K562 (cell line): ENCODE data around the gene CRAT. TPM values are rescaled to one million over a fixed set of nuclear protein-coding genes. Genes with fewer than 3 reads are reported as not detected.

Experiments
- ATAC-seq: fragments of 200-7000 bp; cut with Tn5 transposase; 3 replicates; pipeline ENCODE4 v1.9.1; 2020; ENCODE audit warnings: moderate library complexity
- BruUV-seq: library from RNA; stranded (reverse); fragments of 400-500 nt; replicated peaks from 2 replicates; lab custom pipeline; 2021; lab: Mats Ljungman, UMichigan
- CTCF ChIA-PET: fragments of 300-600 bp; formaldehyde crosslinking; extraction: SDS; loops from one replicate; lab custom pipeline; 2021; ENCODE audit warnings: low intra/inter-chr PET ratio; lab: Yijun Ruan, JAX
- POLR2A ChIA-PET: fragments of 300-600, 350-650 bp; sonication (Branson Sonifier 250); formaldehyde crosslinking; extraction: SDS; loops from one replicate; lab custom pipeline; 2021; ENCODE audit warnings: antibody characterized with exemption, inconsistent platforms; lab: Yijun Ruan, JAX
- DNase-seq, 4 experiments: peaks; one replicate each; pipeline versions ENCODE4 v3.0.0 to v3.0.0-alpha.2; 2011 to 2018; ENCODE audit warnings: low spot score in 3 of 4, mixed read lengths in 3 of 4; ENCODE audit errors: extremely low read depth in 1 of 4
- FAIRE-seq: peaks from 2 replicates; lab custom pipeline; 2011; peaks lifted over from hg19 to GRCh38; lab: Jason Lieb, UNC
- H2AFZ ChIP-seq: 2 replicates; pipeline ENCODE4 v1.6.0; 2011; ENCODE audit warnings: low read depth, low read length, control low read depth, inconsistent platforms
- H3K27ac ChIP-seq: fragments of 200-600 bp; 3 replicates; pipeline ENCODE4 v1.8.0; 2011; ENCODE audit warnings: low read depth, mild to moderate bottlenecking, control low read depth, inconsistent platforms, low read length, moderate library complexity, mixed read lengths; ENCODE audit errors: extremely low read depth
- H3K27me3 ChIP-seq, 2 experiments: fragments of 300-600 bp in 1 of 2; 2 replicates in 1 of 2; 3 replicates in 1 of 2; pipeline versions ENCODE4 v1.6.0 to v1.8.0; 2011; ENCODE audit warnings: inconsistent platforms in 2 of 2, low read length in 2 of 2, mild to moderate bottlenecking in 1 of 2, mixed read lengths in 1 of 2, moderate library complexity in 1 of 2; ENCODE audit not compliant: control insufficient read depth in 2 of 2, insufficient read depth in 2 of 2
- H3K36me3 ChIP-seq: fragments of 300-600 bp; 3 replicates; pipeline ENCODE4 v1.8.0; 2011; ENCODE audit warnings: mild to moderate bottlenecking, low read length, inconsistent platforms; ENCODE audit not compliant: control insufficient read depth, insufficient read depth
- H3K4me1 ChIP-seq, 2 experiments: fragments of 200-600 bp in 1 of 2; replicated peaks in 1 of 2; 2 replicates in 1 of 2; 3 replicates in 1 of 2; pipeline versions ENCODE4 v1.5.1 to v1.8.0; 2011; ENCODE audit warnings: inconsistent platforms in 2 of 2, low read length in 2 of 2, mild to moderate bottlenecking in 1 of 2, mixed read lengths in 1 of 2, moderate library complexity in 1 of 2; ENCODE audit not compliant: control insufficient read depth in 2 of 2, insufficient read depth in 2 of 2
- H3K4me2 ChIP-seq: 2 replicates; pipeline ENCODE4 v1.6.1; 2011; ENCODE audit warnings: low read length, control low read depth, inconsistent platforms, mixed read lengths; ENCODE audit not compliant: insufficient read depth
- H3K4me3 ChIP-seq: fragments of 200-600 bp; sonication (generic), shearing (Covaris generic); 2 replicates; pipeline ENCODE4 v1.5.1; 2016; ENCODE audit warnings: control low read depth, inconsistent platforms
- H3K79me2 ChIP-seq: fragments of 200-600 bp; 3 replicates; pipeline ENCODE4 v1.8.0; 2011; ENCODE audit warnings: low read length, inconsistent platforms; ENCODE audit not compliant: control insufficient read depth, insufficient read depth
- H3K9ac ChIP-seq, 2 experiments: 2 replicates each; pipeline versions ENCODE4 v1.6.0 to v1.6.1; 2011; ENCODE audit warnings: low read depth in 2 of 2, low read length in 2 of 2, control low read depth in 1 of 2, inconsistent platforms in 1 of 2, mild to moderate bottlenecking in 1 of 2, mixed read lengths in 1 of 2; ENCODE audit not compliant: insufficient read depth in 1 of 2
- H3K9me1 ChIP-seq: one replicate; pipeline ENCODE4 v1.6.0; 2011; ENCODE audit warnings: inconsistent platforms, mild to moderate bottlenecking, low read length, moderate library complexity; ENCODE audit not compliant: control insufficient read depth, insufficient read depth
- H3K9me3 ChIP-seq: replicated peaks from 2 replicates; pipeline ENCODE4 v1.5.1; 2011; ENCODE audit warnings: low read depth, low read length, inconsistent platforms; ENCODE audit not compliant: control insufficient read depth, insufficient read depth
- H4K20me1 ChIP-seq: replicated peaks from 2 replicates; pipeline ENCODE4 v1.6.1; 2011; ENCODE audit warnings: low read length, inconsistent platforms, mixed read lengths; ENCODE audit not compliant: control insufficient read depth, insufficient read depth
- CBX1 ChIP-seq: sonication (generic); IDR thresholded peaks from 2 replicates; pipeline ENCODE4 v1.6.1; 2016; ENCODE audit warnings: antibody characterized with exemption, low read depth, mild to moderate bottlenecking
- CBX5 ChIP-seq: IDR thresholded peaks from 2 replicates; pipeline ENCODE4 v1.6.1; 2014; ENCODE audit warnings: low read depth, borderline replicate concordance
- CHD2 ChIP-seq: IDR thresholded peaks from 2 replicates; pipeline ENCODE4 v1.6.1; 2011; ENCODE audit warnings: low read depth, low read length
- ETV1 ChIP-seq: fragments of 450-650 bp; conservative IDR thresholded peaks from 2 replicates; pipeline ENCODE4 v1.6.1; 2016; ENCODE audit warnings: missing genetic modification characterization, control low read depth, low read depth, missing compliant biosample characterization
- LEF1 ChIP-seq: fragments of 450-650 bp; IDR thresholded peaks from 2 replicates; pipeline ENCODE4 v1.6.1; 2016; ENCODE audit warnings: mild to moderate bottlenecking
- SRSF7 ChIP-seq: fragments of 200-400 bp; formaldehyde crosslinking; optimal IDR thresholded peaks from 2 replicates; pipeline ENCODE3; 2017; ENCODE audit warnings: mild to moderate bottlenecking, low read depth, low read length
- STAT5B ChIP-seq: fragments of 250-450 bp; sonication (Bioruptor Pico); IDR thresholded peaks from 2 replicates; pipeline ENCODE4 v1.8.0; 2021; ENCODE audit warnings: mild to moderate bottlenecking, inconsistent platforms
- TFAM ChIP-seq: fragments of 250-450 bp; sonication (Bioruptor Pico); conservative IDR thresholded peaks from 2 replicates; pipeline ENCODE4 v1.5.0; 2021; ENCODE audit warnings: mild to moderate bottlenecking, moderate library complexity
- ZNF436 ChIP-seq: fragments of 250-450, 450-650 bp; sonication (Bioruptor Pico); formaldehyde crosslinking; IDR thresholded peaks from 2 replicates; pipeline ENCODE4 v1.7.0; 2020; ENCODE audit warnings: mild to moderate bottlenecking
- WGBS: fragments of 100-300 bp; shearing (Covaris generic); methylation state at CpG from one replicate; pipeline ENCODE4 v1.1.6; 2016; ENCODE audit warnings: low coverage, mixed read lengths; ENCODE audit not compliant: insufficient coverage; ENCODE audit errors: missing lambda C conversion rate; 5-methylcytosine and 5-hydroxymethylcytosine counted together
- in situ Hi-C: fragments of 300-500 bp; cut with MboI; formaldehyde crosslinking; loops from 4 replicates; pipeline ENCODE4 v1.15.0; 2018; ENCODE audit warnings: inconsistent platforms, mixed read lengths
- intact Hi-C: fragments of 100-400 bp; cut with micrococcal nuclease; formaldehyde crosslinking; loops from 2 replicates; pipeline ENCODE4 v1.14.2; 2022
- polyA plus RNA-seq, 8 experiments: library from polyadenylated mRNA; depleted of rRNA in 4 of 8; stranded (reverse) in 5 of 8; unstranded in 3 of 8; fragments of >200 nt; fragmentation: Nextera tagmentation in 2 of 8; fragmentation: Illumina TruSeq in 1 of 8; extraction: Ambion mirVana in 2 of 8; extraction: Trizol in 1 of 8; gene quantifications; 2 replicates each; pipeline versions ENCODE4 v1.2.1 to v1.2.3, GENCODE V29; 2011 to 2014; ENCODE audit warnings: inconsistent platforms in 1 of 8, missing spikeins in 1 of 8
- total RNA-seq, 7 experiments: library from RNA; depleted of rRNA in 6 of 7; stranded (reverse); fragments of >200 nt in 6 of 7; fragmentation: Illumina TruSeq in 2 of 7; extraction: Trizol in 2 of 7; gene quantifications; 2 replicates each; pipeline versions ENCODE4 v1.2.1 to v1.2.3, GENCODE V29; 2011 to 2021; ENCODE audit warnings: low replicate concordance in 1 of 7
- TF ChIP-seq, protein P1 (sequence below): fragments of 250-450 bp; sonication (Bioruptor Pico); IDR thresholded peaks from 2 replicates; pipeline ENCODE4 v1.6.1; 2021; ENCODE audit warnings: mild to moderate bottlenecking
- TF ChIP-seq, protein P2 (sequence below): fragments of 200-800 bp; sonication (Bioruptor generic); IDR thresholded peaks from 2 replicates; pipeline ENCODE4 v1.6.1; 2017; ENCODE audit warnings: missing genetic modification characterization, missing compliant biosample characterization

The CRAT gene
- total and polyA plus RNA-seq, 9 of the 15 experiments (the other 6 are each of a cell fraction or from before 2014, with no cell fraction given), result 0.20 to 13.8 (median 5.4) TPM

DNA sequence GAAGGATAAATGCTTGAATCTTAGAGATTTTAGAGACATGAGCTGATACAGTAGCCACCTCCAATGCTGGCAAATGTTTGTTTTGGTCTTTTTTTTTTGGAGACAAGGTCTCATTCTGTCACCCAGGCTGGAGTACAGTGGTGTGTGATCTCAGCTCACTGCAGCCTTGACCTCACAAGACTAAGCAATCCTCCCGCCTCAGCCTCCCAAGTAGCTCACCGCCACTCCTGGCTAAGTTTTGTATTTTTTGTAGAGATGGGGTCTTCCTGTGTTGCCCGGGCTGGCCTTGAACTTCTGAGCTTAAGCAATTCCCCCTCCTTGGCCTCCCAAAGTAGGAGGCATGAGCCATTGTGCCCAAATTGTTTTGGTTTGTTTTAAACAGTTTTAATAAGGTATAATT is 36.5 kb downstream of the CRAT start:
- Histone ChIP-seq H3K36me3 (peaks cover 27% of the 10 kb centered on the region; the same call in 2 of the 3 replicates), H2AFZ (no peak overlapping the region), H3K4me2 (no peak overlapping the region), H3K79me2 (peaks cover 18% of the 10 kb centered on the region; the same call in 2 of the 3 replicates), H3K27me3 (no peaks in the 10 kb centered on the region), H4K20me1 (no peaks in the 10 kb centered on the region), H3K27ac (no peak overlapping the region), H3K4me3 (no peak overlapping the region), H3K9ac (no peak overlapping the region), H3K4me1 (peaks cover 33 to 50% of the 10 kb centered on the region in 2 experiments)
- FAIRE-seq (no peak), ATAC-seq (no peak), DNase-seq (no peak)
- ChIA-PET CTCF (no interaction called here), POLR2A (interaction anchor here (0.7 to 1.3 kb wide), 2 partner anchors 38 to 126 kb away, joined by 3 read pairs; partner anchors contain the start of genes MIGA2 and NUP188)
- intact Hi-C loops (no loop called here), in situ Hi-C loops (no loop called here)
- 84% methylated on average over 3 of the region's 3 CpGs for WGBS
- TF ChIP-seq, protein P1, sequence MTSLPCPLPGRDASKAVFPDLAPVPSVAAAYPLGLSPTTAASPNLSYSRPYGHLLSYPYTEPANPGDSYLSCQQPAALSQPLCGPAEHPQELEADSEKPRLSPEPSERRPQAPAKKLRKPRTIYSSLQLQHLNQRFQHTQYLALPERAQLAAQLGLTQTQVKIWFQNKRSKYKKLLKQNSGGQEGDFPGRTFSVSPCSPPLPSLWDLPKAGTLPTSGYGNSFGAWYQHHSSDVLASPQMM (CRISPR knock-in tag), result no peak
- TF ChIP-seq CBX5, result no peak
- TF ChIP-seq ZNF436 (CRISPR knock-in tag), result no peak
- no peak for TF ChIP-seq STAT5B (CRISPR knock-in tag)
- no peak for TF ChIP-seq TFAM (CRISPR knock-in tag)
- TF ChIP-seq ETV1 (tag), result no peak
- TF ChIP-seq CBX1, result no peak
- TF ChIP-seq, protein P2, sequence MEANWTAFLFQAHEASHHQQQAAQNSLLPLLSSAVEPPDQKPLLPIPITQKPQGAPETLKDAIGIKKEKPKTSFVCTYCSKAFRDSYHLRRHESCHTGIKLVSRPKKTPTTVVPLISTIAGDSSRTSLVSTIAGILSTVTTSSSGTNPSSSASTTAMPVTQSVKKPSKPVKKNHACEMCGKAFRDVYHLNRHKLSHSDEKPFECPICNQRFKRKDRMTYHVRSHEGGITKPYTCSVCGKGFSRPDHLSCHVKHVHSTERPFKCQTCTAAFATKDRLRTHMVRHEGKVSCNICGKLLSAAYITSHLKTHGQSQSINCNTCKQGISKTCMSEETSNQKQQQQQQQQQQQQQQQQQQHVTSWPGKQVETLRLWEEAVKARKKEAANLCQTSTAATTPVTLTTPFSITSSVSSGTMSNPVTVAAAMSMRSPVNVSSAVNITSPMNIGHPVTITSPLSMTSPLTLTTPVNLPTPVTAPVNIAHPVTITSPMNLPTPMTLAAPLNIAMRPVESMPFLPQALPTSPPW (CRISPR knock-in tag), result no peak
- no peak for TF ChIP-seq CHD2
- no peak for TF ChIP-seq LEF1
- no peak for TF ChIP-seq SRSF7
- TF ChIP-seq, all 486 proteins: peak for 0
- H3K9me1 ChIP-seq, result no peaks in the 10 kb centered on the region
- H3K9me3 ChIP-seq, result no peaks in the 10 kb centered on the region
- no TSS peak for BruUV-seq
